ENCODE data around the gene CCT3. TPM values are rescaled to one million over a fixed set of nuclear protein-coding genes. Genes with fewer than 3 reads are reported as not detected.
A peak's percentile ranks its signal among the peaks of the same experiment; 100 is the strongest.

CCT3 gene
- total RNA-seq, 1 experiment from 2014 or later = 1,057 TPM

GRCh38 chr1:156285437-156285836, 52.7 kb downstream of the CCT3 start:
- in situ Hi-C loops (cut with HindIII; ENCODE audit: low sequenced_read_pairs) = no loop called here
- no peak for DNase-seq (ENCODE audit: low spot score)

- in situ Hi-C loops (cut with HindIII; ENCODE audit: low sequenced_read_pairs) = no loop called here
- no peak for DNase-seq (ENCODE audit: low spot score)
Measured at GRCh38 chr1:156284757-156285156, 53.3 kb downstream of the CCT3 start.

- in situ Hi-C loops (cut with HindIII; ENCODE audit: low sequenced_read_pairs) = no loop called here
Measured at GRCh38 chr1:156284112-156284511, 54.0 kb downstream of the CCT3 start, which contains the start of gene TMEM79. TMEM79 (plus strand) TSS chr1:156284325; CDS start chr1:156285227, 902 bp downstream.

GRCh38 chr1:156283521-156283920, 54.6 kb downstream of the CCT3 start:
- DNase-seq (ENCODE audit: low spot score) = no peak
- in situ Hi-C loops (cut with HindIII; ENCODE audit: low sequenced_read_pairs) = no loop called here

More at GRCh38 chr1:156284112-156284511, 54.0 kb downstream of the CCT3 start, which contains the start of gene TMEM79:
- no peak for DNase-seq (ENCODE audit: low spot score)

GRCh38 chr1:156282479-156283222, 55.4 kb downstream of the CCT3 start, which contains the start of gene SMG5:
SMG5 (minus strand) TSS chr1:156282825; CDS start chr1:156282680, 145 bp downstream.
- peak; percentile 98 for DNase-seq (ENCODE audit: low spot score)
- in situ Hi-C loops (cut with HindIII; ENCODE audit: low sequenced_read_pairs) = no loop called here

- in situ Hi-C loops (cut with HindIII; ENCODE audit: low sequenced_read_pairs) = no loop called here
- peak; percentile 52 for DNase-seq (ENCODE audit: low spot score)
Measured at GRCh38 chr1:156281693-156282478, 56.2 kb downstream of the CCT3 start.

- no peak for DNase-seq (ENCODE audit: low spot score)
- in situ Hi-C loops (cut with HindIII; ENCODE audit: low sequenced_read_pairs) = no loop called here
Measured at GRCh38 chr1:156281281-156281680, 56.8 kb downstream of the CCT3 start.

- no peak for DNase-seq (ENCODE audit: low spot score)
- in situ Hi-C loops (cut with HindIII; ENCODE audit: low sequenced_read_pairs) = no loop called here
Measured at GRCh38 chr1:156279837-156280236, 58.3 kb downstream of the CCT3 start.

GRCh38 chr1:156276966-156277381, 61.1 kb downstream of the CCT3 start:
- in situ Hi-C loops (cut with HindIII; ENCODE audit: low sequenced_read_pairs) = no loop called here
- no peak for DNase-seq (ENCODE audit: low spot score)

- no peak for DNase-seq (ENCODE audit: low spot score)
- in situ Hi-C loops (cut with HindIII; ENCODE audit: low sequenced_read_pairs) = no loop called here
Measured at GRCh38 chr1:156276532-156276931, 61.6 kb downstream of the CCT3 start.

GRCh38 chr1:156270314-156270713, 67.8 kb downstream of the CCT3 start:
- DNase-seq (ENCODE audit: low spot score) = no peak
- in situ Hi-C loops (cut with HindIII; ENCODE audit: low sequenced_read_pairs) = no loop called here

GRCh38 chr1:156268336-156268735, 69.8 kb downstream of the CCT3 start:
- DNase-seq (ENCODE audit: low spot score) = no peak

GRCh38 chr1:156266051-156266450, 72.0 kb downstream of the CCT3 start:
- DNase-seq (ENCODE audit: low spot score) = no peak
- in situ Hi-C loops (cut with HindIII; ENCODE audit: low sequenced_read_pairs) = no loop called here

More at GRCh38 chr1:156268336-156268735, 69.8 kb downstream of the CCT3 start:
- in situ Hi-C loops (cut with HindIII; ENCODE audit: low sequenced_read_pairs) = no loop called here

GRCh38 chr1:156263288-156263655, 74.8 kb downstream of the CCT3 start:
- DNase-seq (ENCODE audit: low spot score) = no peak
- in situ Hi-C loops (cut with HindIII; ENCODE audit: low sequenced_read_pairs) = no loop called here

- DNase-seq (ENCODE audit: low spot score) = no peak
- in situ Hi-C loops (cut with HindIII; ENCODE audit: low sequenced_read_pairs) = no loop called here
Measured at GRCh38 chr1:156262461-156263287, 75.4 kb downstream of the CCT3 start.

GRCh38 chr1:156260896-156261295, 77.2 kb downstream of the CCT3 start:
- in situ Hi-C loops (cut with HindIII; ENCODE audit: low sequenced_read_pairs) = no loop called here
- no peak for DNase-seq (ENCODE audit: low spot score)

- in situ Hi-C loops (cut with HindIII; ENCODE audit: low sequenced_read_pairs) = no loop called here
- DNase-seq (ENCODE audit: low spot score) = no peak
Measured at GRCh38 chr1:156259805-156260204, 78.3 kb downstream of the CCT3 start.
